Retinal pigment epithelial cell (primary cell): ENCODE data around the gene SCUBE2.
A peak's percentile ranks its signal among the peaks of the same experiment; 100 is the strongest.

Experiments used
- DNase-seq: peaks from one replicate; pipeline ENCODE4 v3.0.0-alpha.2; 2010; ENCODE audit warnings: low read depth
- H3K4me3 ChIP-seq: 2 replicates; pipeline ENCODE4 v1.5.1; 2011; ENCODE audit warnings: mild to moderate bottlenecking, low read length, control low read depth, moderate library complexity
- TF ChIP-seq, protein P1 (sequence below): conservative IDR thresholded peaks from 2 replicates; pipeline ENCODE4 v1.5.1; 2011; ENCODE audit warnings: low read depth, low read length, control low read depth, inconsistent platforms

The SCUBE2 gene

DNA sequence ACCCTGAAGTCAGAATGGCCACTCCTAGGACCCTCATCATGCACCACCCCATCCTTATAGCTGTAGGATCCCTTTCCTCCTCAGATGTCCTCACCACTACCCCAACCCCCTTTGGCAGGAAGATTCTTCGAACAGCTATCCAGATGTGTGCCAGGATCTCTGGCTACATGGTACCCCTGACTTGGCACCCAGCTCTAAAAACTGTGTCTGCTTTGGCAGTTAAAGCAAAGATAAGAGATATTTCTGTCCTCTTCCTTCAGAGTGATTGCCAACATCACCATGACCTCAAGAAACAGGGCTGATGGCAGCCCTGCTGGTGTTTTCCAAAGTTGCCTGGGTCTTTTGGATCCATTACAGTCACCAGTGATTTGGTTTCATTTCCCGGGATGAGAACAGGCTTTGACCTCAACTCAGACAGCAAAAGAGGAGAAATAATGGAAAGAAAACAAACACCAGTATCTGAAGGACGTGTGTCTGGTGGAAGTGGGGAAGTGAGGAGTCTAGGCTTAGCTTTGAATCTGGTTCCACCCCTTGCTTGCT lies 83.3 kb downstream of the SCUBE2 start:
- TF ChIP-seq, protein P1, sequence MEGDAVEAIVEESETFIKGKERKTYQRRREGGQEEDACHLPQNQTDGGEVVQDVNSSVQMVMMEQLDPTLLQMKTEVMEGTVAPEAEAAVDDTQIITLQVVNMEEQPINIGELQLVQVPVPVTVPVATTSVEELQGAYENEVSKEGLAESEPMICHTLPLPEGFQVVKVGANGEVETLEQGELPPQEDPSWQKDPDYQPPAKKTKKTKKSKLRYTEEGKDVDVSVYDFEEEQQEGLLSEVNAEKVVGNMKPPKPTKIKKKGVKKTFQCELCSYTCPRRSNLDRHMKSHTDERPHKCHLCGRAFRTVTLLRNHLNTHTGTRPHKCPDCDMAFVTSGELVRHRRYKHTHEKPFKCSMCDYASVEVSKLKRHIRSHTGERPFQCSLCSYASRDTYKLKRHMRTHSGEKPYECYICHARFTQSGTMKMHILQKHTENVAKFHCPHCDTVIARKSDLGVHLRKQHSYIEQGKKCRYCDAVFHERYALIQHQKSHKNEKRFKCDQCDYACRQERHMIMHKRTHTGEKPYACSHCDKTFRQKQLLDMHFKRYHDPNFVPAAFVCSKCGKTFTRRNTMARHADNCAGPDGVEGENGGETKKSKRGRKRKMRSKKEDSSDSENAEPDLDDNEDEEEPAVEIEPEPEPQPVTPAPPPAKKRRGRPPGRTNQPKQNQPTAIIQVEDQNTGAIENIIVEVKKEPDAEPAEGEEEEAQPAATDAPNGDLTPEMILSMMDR, result no peak
- no peak for DNase-seq

DNA sequence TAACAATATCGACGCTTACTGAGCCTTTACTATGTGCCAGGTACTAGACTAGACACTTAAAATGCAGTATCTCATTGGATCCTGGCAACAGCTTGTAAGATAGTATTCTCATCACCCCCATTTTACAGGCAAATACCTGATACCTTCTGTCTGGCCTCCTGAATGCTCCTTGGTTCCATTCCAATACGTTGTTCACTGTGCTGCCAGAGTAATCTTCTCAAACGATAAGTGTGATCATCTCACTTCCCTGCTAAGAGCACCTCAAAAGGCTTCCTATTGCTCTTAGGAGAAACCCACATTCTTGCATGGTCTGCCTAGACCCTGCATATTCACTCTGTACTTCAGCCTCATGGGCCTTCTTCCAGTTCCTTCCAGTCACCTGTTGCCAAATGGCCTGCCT lies 86.3 kb downstream of the SCUBE2 start:
- TF ChIP-seq, protein P1, result no peak
- DNase-seq, result no peak
- no peak overlapping the region for H3K4me3 ChIP-seq

More for the DNA sequence above, 83.3 kb downstream of the SCUBE2 start:
- no peak overlapping the region for H3K4me3 ChIP-seq

DNA sequence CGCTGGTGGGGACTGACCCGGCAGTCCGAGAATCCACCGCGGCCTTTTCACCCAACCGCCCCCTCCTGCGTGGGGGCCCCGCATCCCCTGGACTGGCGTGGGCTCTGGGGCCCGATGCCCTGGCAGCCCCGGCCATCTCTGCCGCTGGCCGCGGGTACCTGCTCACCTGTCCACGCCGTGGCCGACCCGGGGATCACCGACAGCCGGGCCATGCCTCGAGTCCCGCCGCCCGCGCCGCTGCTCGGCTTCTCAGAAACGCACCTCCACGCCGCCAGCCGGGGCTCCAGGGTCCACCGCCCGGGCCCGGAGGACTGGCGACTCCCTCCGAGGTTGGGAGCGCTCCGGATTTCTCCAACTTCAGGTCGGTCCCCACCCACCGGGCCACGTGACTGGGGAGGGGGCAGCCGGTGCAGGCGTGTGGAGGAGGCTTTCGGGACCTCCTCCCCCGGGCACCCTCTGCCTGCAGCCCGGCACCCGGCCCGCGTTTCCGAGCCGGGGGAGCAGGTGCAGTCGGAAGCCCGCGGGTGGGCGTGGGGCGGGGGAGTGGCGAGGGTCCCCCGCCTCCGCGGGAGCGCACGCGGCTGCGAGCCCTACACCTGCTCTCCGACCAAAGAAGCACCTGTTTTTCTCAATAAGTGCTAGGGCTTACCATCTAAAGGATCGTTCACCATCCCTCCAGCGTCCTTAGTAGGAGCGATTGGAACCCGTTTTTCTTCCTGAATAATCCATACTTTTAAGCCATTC lies 87.0 kb downstream of the SCUBE2 start:
- DNase-seq, result no peak
- peak overlapping the region; percentile 29 for H3K4me3 ChIP-seq
- TF ChIP-seq, protein P1, result no peak

DNA sequence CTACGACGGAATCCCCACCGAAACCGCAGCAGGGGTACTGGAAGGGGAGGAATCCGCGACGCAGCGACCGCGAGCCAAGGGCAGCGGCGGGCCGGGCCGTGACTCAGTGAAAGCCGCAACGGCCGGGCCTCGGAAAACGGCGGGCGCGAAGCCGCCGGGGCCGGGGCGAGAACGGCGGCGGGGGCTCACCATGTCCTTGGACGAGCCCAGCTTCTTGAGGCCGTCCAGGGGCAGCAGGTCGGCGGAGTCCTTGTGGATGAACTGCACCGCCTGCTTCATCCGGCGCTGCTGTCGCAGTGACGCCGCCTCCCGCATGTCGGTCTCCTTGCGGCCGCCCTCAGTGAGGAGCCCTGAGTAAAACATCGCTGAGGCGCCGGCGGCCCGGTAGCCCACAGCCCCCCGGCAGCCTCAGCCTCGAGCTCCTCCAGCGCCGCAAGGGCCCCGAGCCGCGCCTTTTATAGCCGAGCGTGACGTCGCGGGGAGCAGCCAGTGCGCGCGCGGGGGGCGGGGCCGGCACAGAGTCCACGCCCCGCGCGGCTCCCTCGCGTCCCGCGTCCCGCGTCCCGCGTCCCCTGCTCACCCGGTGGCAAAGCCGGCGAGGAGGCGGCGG lies 87.7 kb downstream of the SCUBE2 start, which contains the start of gene NRIP3:
TSS of gene NRIP3 (minus strand) at position 429 of the 610 bp plus-strand sequence. CDS start at position 363, 66 bp downstream.
- TF ChIP-seq, protein P1, result no peak
- DNase-seq, result no peak
- H3K4me3 ChIP-seq, result peak within 1 kb of the TSS; percentile 41

DNA sequence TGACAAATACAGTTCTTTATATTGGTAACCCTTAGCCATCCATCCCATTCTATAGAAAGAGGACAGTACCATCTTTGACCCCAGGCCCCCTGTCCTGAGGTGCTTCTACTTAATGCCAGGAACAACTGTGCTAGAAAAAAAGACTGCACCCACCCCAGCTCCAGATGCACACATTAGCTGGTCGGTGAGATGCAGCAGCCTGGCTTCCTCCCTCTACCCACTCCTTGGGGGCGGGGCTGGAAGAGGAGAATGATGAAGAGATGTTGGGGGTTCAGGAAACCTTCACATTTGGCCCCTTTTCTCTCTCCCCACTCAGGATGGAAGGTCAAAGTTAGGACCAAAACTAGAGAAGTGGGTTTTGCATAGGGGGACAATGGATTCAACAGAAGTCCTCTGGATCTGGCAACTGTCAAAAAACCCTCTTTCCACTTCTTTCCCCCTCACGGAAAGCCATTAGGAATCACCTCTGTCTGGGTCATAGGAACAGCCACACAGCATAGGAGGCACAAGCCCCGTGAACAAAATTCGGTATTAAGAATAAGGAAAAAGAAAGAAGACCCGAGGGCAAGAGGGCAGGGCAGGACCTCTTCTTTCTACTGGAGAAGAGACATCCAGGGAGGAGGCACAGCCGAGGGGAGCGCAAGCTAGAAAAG lies 88.4 kb downstream of the SCUBE2 start:
- TF ChIP-seq, protein P1, result no peak
- no peak for DNase-seq
- H3K4me3 ChIP-seq, result peak overlapping the region; percentile 41

DNA sequence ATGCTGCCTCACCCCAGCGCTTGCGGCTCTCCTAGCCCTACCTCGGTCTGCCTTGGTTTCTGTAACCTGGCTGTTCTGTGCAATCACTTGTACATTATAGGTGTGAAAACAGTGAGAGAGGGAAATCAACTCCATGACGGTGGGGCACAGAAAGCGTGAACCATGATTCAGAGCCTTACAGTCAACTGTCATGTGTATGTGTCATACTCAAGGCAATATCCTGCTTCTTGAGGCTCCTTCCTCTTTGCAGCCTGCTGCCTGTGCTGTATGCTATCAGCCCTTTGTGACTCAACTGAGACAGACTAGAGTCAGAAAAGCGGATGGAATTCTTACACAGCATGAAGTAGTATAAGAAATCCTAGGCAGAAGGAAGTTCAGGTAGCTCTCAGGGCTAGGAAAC lies 89.7 kb downstream of the SCUBE2 start:
- peak; percentile 25 for DNase-seq
- H3K4me3 ChIP-seq, result no peak overlapping the region
- TF ChIP-seq, protein P1, result no peak
